HEK293 (cell line): Measurements from ENCODE around the gene ANKRD31.

ENCODE experiments used
- CTCF ChIA-PET: fragments of 350-600 bp; formaldehyde crosslinking; extraction: SDS; loops from one replicate; lab custom pipeline; 2021; ENCODE audit warnings: antibody characterized with exemption; lab: Yijun Ruan, JAX
- POLR2A ChIA-PET: fragments of 300-600 bp; formaldehyde crosslinking; extraction: SDS; loops from one replicate; lab custom pipeline; 2020; ENCODE audit warnings: antibody characterized with exemption, inconsistent platforms; lab: Yijun Ruan, JAX
- H3K27ac ChIP-seq: fragments of 200-500 bp; sonication (Bioruptor generic); 2 replicates; pipeline ENCODE4 v1.5.1; 2014; ENCODE audit warnings: low read depth, low read length, control low read depth, inconsistent platforms; ENCODE audit errors: extremely low read depth
- H3K36me3 ChIP-seq, 2 experiments: fragments of 200-500 bp in 1 of 2; sonication (Bioruptor generic) in 1 of 2; 1 replicate in 1 of 2; 2 replicates in 1 of 2; pipeline ENCODE4 v1.5.1; 2014 to 2017; ENCODE audit warnings: inconsistent platforms in 2 of 2, low read length in 2 of 2; ENCODE audit not compliant: control insufficient read depth in 2 of 2, insufficient read depth in 1 of 2
- H3K4me1 ChIP-seq: fragments of 200-500 bp; sonication (Bioruptor generic); 2 replicates; pipeline ENCODE4 v1.5.1; 2014; ENCODE audit warnings: mild to moderate bottlenecking, low read length, inconsistent platforms; ENCODE audit not compliant: control insufficient read depth, insufficient read depth
- H3K4me3 ChIP-seq: 2 replicates; pipeline ENCODE4 v1.5.1; 2011; ENCODE audit warnings: low read depth, mild to moderate bottlenecking, control low read depth, low read length, moderate library complexity
- H3K9me3 ChIP-seq: fragments of 200-500 bp; sonication (Bioruptor generic); 2 replicates; pipeline ENCODE4 v1.5.1; 2014; ENCODE audit warnings: low read depth, low read length, inconsistent platforms; ENCODE audit not compliant: control insufficient read depth, insufficient read depth
- BCL6B ChIP-seq: fragments of 450-650 bp; formaldehyde crosslinking; IDR thresholded peaks from 2 replicates; pipeline ENCODE4 v1.5.1; 2017; ENCODE audit warnings: missing biosample characterization, missing genetic modification characterization
- HIC1 ChIP-seq: fragments of 450-650 bp; formaldehyde crosslinking; IDR thresholded peaks from 2 replicates; pipeline ENCODE4 v1.5.1; 2016; ENCODE audit warnings: missing biosample characterization, missing genetic modification characterization
- HOXA7 ChIP-seq: sonication (generic); formaldehyde crosslinking; IDR thresholded peaks from 2 replicates; pipeline ENCODE4 v1.8.1; 2022; ENCODE audit warnings: missing genetic modification reagents, borderline replicate concordance
- IKZF3 ChIP-seq: fragments of 450-650 bp; IDR thresholded peaks from 2 replicates; pipeline ENCODE4 v1.5.0; 2018; ENCODE audit warnings: missing biosample characterization, mild to moderate bottlenecking, missing genetic modification characterization, moderate library complexity
- KLF1 ChIP-seq: fragments of 450-650 bp; formaldehyde crosslinking; IDR thresholded peaks from 2 replicates; pipeline ENCODE4 v1.5.1; 2016; ENCODE audit warnings: missing biosample characterization, missing genetic modification characterization
- KLF17 ChIP-seq: fragments of 450-650 bp; formaldehyde crosslinking; IDR thresholded peaks from 2 replicates; pipeline ENCODE4 v1.5.1; 2016; ENCODE audit warnings: missing biosample characterization, missing genetic modification characterization
- ZBTB48 ChIP-seq: fragments of 450-650 bp; formaldehyde crosslinking; IDR thresholded peaks from 2 replicates; pipeline ENCODE4 v1.5.1; 2016; ENCODE audit warnings: missing biosample characterization, missing genetic modification characterization
- ZNF155 ChIP-seq: fragments of 450-650 bp; formaldehyde crosslinking; IDR thresholded peaks from 2 replicates; pipeline ENCODE4 v1.5.1; 2016; ENCODE audit warnings: missing biosample characterization, missing genetic modification characterization
- ZNF175 ChIP-seq: fragments of 450-650 bp; formaldehyde crosslinking; IDR thresholded peaks from 2 replicates; pipeline ENCODE4 v1.5.1; 2016; ENCODE audit warnings: missing biosample characterization, missing genetic modification characterization
- ZNF488 ChIP-seq: fragments of 450-650 bp; formaldehyde crosslinking; IDR thresholded peaks from 2 replicates; pipeline ENCODE4 v1.5.1; 2016; ENCODE audit warnings: missing biosample characterization, missing genetic modification characterization
- ZNF76 ChIP-seq: fragments of 450-650 bp; formaldehyde crosslinking; IDR thresholded peaks from 2 replicates; pipeline ENCODE4; 2016; ENCODE audit warnings: low read depth, missing biosample characterization, missing genetic modification characterization, borderline replicate concordance
- ZSCAN18 ChIP-seq: fragments of 450-650 bp; formaldehyde crosslinking; IDR thresholded peaks from 2 replicates; pipeline ENCODE4 v1.5.1; 2016; ENCODE audit warnings: missing biosample characterization, missing genetic modification characterization
- TF ChIP-seq, protein P1 (sequence below): fragments of 450-650 bp; formaldehyde crosslinking; IDR thresholded peaks from 2 replicates; pipeline ENCODE4 v1.5.0; 2017; ENCODE audit warnings: missing biosample characterization, missing genetic modification characterization, borderline replicate concordance
- TF ChIP-seq, protein P2 (sequence below): fragments of 450-650 bp; formaldehyde crosslinking; IDR thresholded peaks from 2 replicates; pipeline ENCODE4 v1.5.1; 2016; ENCODE audit warnings: missing biosample characterization, missing genetic modification characterization, borderline replicate concordance
- TF ChIP-seq, protein P3 (sequence below): fragments of 450-650 bp; formaldehyde crosslinking; IDR thresholded peaks from 2 replicates; pipeline ENCODE4 v1.5.1; 2016; ENCODE audit warnings: missing biosample characterization, missing genetic modification characterization, low read depth
- TF ChIP-seq, protein P4 (sequence below): fragments of 450-650 bp; formaldehyde crosslinking; IDR thresholded peaks from 2 replicates; pipeline ENCODE4 v1.5.1; 2016; ENCODE audit warnings: missing biosample characterization, missing genetic modification characterization

Gene ANKRD31

DNA sequence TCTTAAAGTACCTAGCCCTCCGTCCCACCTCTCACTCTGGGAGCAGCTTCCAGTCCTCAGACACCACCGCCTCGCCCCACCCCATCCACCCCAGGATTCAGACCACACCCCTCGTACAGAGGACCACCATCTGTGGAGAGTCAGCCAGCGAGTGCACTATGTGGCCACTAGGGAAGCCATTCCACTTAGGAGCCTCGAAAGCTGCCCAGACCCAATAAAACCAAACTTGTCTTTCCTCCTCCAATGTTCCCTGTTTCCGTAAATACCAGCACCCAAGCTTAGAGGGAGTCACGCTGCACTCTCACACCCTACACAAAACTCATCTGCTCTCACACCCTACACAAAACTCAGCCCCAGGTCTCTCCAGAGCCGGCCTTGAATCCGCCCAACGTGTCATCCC lies 186.3 kb downstream of the ANKRD31 start:
- Histone ChIP-seq H3K4me1 (peaks cover 7% of the 10 kb centered on the region), H3K27ac (no peak overlapping the region), H3K4me3 (no peak overlapping the region), H3K36me3 (peaks cover 0 to 4% of the 10 kb centered on the region in 2 experiments; a peak in 1 of 3 replicates), H3K9me3 (no peaks in the 10 kb centered on the region)
- ChIA-PET POLR2A (no interaction called here), CTCF (interaction anchor here (0.5 to 2.5 kb wide), 36 partner anchors 9 to 778 kb away, joined by 3 to 16 read pairs (median 4); partner anchors contain the start of gene HMGCR)
- TF ChIP-seq HOXA7 (CRISPR knock-in tag) (no peak), ZBTB48 (tag by site-specific recombination) (no peak), BCL6B (tag by site-specific recombination) (no peak), HIC1 (tag by site-specific recombination) (no peak), KLF1 (tag by site-specific recombination) (peak; percentile 64), ZSCAN18 (tag by site-specific recombination) (no peak), ZNF155 (no peak), KLF17 (tag by site-specific recombination) (no peak), ZNF488 (tag by site-specific recombination) (no peak), IKZF3 (no peak), ZNF76 (no peak), ZNF175 (tag by site-specific recombination) (no peak)
- TF ChIP-seq, protein P1, sequence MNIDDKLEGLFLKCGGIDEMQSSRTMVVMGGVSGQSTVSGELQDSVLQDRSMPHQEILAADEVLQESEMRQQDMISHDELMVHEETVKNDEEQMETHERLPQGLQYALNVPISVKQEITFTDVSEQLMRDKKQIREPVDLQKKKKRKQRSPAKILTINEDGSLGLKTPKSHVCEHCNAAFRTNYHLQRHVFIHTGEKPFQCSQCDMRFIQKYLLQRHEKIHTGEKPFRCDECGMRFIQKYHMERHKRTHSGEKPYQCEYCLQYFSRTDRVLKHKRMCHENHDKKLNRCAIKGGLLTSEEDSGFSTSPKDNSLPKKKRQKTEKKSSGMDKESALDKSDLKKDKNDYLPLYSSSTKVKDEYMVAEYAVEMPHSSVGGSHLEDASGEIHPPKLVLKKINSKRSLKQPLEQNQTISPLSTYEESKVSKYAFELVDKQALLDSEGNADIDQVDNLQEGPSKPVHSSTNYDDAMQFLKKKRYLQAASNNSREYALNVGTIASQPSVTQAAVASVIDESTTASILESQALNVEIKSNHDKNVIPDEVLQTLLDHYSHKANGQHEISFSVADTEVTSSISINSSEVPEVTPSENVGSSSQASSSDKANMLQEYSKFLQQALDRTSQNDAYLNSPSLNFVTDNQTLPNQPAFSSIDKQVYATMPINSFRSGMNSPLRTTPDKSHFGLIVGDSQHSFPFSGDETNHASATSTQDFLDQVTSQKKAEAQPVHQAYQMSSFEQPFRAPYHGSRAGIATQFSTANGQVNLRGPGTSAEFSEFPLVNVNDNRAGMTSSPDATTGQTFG (tag by site-specific recombination), result no peak
- TF ChIP-seq, protein P2, sequence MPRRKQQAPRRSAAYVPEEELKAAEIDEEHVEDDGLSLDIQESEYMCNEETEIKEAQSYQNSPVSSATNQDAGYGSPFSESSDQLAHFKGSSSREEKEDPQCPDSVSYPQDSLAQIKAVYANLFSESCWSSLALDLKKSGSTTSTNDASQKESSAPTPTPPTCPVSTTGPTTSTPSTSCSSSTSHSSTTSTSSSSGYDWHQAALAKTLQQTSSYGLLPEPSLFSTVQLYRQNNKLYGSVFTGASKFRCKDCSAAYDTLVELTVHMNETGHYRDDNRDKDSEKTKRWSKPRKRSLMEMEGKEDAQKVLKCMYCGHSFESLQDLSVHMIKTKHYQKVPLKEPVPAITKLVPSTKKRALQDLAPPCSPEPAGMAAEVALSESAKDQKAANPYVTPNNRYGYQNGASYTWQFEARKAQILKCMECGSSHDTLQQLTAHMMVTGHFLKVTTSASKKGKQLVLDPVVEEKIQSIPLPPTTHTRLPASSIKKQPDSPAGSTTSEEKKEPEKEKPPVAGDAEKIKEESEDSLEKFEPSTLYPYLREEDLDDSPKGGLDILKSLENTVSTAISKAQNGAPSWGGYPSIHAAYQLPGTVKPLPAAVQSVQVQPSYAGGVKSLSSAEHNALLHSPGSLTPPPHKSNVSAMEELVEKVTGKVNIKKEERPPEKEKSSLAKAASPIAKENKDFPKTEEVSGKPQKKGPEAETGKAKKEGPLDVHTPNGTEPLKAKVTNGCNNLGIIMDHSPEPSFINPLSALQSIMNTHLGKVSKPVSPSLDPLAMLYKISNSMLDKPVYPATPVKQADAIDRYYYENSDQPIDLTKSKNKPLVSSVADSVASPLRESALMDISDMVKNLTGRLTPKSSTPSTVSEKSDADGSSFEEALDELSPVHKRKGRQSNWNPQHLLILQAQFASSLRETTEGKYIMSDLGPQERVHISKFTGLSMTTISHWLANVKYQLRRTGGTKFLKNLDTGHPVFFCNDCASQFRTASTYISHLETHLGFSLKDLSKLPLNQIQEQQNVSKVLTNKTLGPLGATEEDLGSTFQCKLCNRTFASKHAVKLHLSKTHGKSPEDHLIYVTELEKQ, result no peak
- TF ChIP-seq, protein P3, sequence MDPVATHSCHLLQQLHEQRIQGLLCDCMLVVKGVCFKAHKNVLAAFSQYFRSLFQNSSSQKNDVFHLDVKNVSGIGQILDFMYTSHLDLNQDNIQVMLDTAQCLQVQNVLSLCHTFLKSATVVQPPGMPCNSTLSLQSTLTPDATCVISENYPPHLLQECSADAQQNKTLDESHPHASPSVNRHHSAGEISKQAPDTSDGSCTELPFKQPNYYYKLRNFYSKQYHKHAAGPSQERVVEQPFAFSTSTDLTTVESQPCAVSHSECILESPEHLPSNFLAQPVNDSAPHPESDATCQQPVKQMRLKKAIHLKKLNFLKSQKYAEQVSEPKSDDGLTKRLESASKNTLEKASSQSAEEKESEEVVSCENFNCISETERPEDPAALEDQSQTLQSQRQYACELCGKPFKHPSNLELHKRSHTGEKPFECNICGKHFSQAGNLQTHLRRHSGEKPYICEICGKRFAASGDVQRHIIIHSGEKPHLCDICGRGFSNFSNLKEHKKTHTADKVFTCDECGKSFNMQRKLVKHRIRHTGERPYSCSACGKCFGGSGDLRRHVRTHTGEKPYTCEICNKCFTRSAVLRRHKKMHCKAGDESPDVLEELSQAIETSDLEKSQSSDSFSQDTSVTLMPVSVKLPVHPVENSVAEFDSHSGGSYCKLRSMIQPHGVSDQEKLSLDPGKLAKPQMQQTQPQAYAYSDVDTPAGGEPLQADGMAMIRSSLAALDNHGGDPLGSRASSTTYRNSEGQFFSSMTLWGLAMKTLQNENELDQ (tag by site-specific recombination), result no peak
- TF ChIP-seq, protein P4, sequence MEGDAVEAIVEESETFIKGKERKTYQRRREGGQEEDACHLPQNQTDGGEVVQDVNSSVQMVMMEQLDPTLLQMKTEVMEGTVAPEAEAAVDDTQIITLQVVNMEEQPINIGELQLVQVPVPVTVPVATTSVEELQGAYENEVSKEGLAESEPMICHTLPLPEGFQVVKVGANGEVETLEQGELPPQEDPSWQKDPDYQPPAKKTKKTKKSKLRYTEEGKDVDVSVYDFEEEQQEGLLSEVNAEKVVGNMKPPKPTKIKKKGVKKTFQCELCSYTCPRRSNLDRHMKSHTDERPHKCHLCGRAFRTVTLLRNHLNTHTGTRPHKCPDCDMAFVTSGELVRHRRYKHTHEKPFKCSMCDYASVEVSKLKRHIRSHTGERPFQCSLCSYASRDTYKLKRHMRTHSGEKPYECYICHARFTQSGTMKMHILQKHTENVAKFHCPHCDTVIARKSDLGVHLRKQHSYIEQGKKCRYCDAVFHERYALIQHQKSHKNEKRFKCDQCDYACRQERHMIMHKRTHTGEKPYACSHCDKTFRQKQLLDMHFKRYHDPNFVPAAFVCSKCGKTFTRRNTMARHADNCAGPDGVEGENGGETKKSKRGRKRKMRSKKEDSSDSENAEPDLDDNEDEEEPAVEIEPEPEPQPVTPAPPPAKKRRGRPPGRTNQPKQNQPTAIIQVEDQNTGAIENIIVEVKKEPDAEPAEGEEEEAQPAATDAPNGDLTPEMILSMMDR (tag by site-specific recombination), result peak; percentile 48
